Neural crest cell (in vitro differentiated cells): ENCODE measurements around the gene HSBP1L1. TPM values are rescaled to one million over a fixed set of nuclear protein-coding genes. Genes with fewer than 3 reads are reported as not detected.

ENCODE experiments used
- DNase-seq: peaks from one replicate; pipeline ENCODE4 v3.0.0; 2021; ENCODE audit warnings: low read depth, mixed read lengths, low spot score
- H3K27ac Mint-ChIP-seq: one replicate; pipeline ENCODE4 v1.8.0; 2021; ENCODE audit warnings: mild to moderate bottlenecking, mixed read lengths; ENCODE audit not compliant: unreplicated experiment
- H3K27me3 Mint-ChIP-seq: 2 replicates; pipeline ENCODE4 v1.8.0; 2021; ENCODE audit warnings: low read depth, mild to moderate bottlenecking, mixed read lengths
- H3K36me3 Mint-ChIP-seq: 2 replicates; pipeline ENCODE4 v1.8.0; 2021; ENCODE audit warnings: low read depth, mild to moderate bottlenecking, mixed read lengths
- H3K4me1 Mint-ChIP-seq: 2 replicates; pipeline ENCODE4 v1.8.0; 2021; ENCODE audit warnings: mixed read lengths
- H3K4me3 Mint-ChIP-seq: one replicate; pipeline ENCODE4 v1.8.0; 2021; ENCODE audit warnings: mild to moderate bottlenecking, mixed read lengths
- H3K9me3 Mint-ChIP-seq: 2 replicates; pipeline ENCODE4 v1.8.0; 2021; ENCODE audit warnings: mixed read lengths
- CTCF ChIP-seq: fragments of 200-600 bp; sonication (generic); conservative IDR thresholded peaks from 2 replicates; pipeline ENCODE4 v1.5.0; 2021; ENCODE audit warnings: antibody characterized with exemption, mild to moderate bottlenecking
- total RNA-seq: library from RNA; stranded (reverse); gene quantifications from 2 replicates; pipeline ENCODE4 v1.2.1, GENCODE V29; 2021

Gene HSBP1L1
- total RNA-seq, 1 donor from 2014 or later, result 0.58 TPM

GRCh38 chr18:79952456-79952995 lies 11.9 kb upstream of the HSBP1L1 start:
- Mint-ChIP-seq H3K27ac (no peak overlapping the region), H3K4me1 (peaks cover 12% of the 10 kb centered on the region), H3K9me3 (no peaks in the 10 kb centered on the region), H3K36me3 (no peaks in the 10 kb centered on the region), H3K27me3 (peaks cover 42% of the 10 kb centered on the region), H3K4me3 (no peak overlapping the region)
- TF ChIP-seq CTCF, result no peak
- no peak for DNase-seq

- Mint-ChIP-seq H3K4me1 (peaks cover 12% of the 10 kb centered on the region), H3K9me3 (no peaks in the 10 kb centered on the region), H3K36me3 (no peaks in the 10 kb centered on the region), H3K4me3 (peak overlapping the region; percentile 71), H3K27ac (no peak overlapping the region), H3K27me3 (peaks cover 42% of the 10 kb centered on the region)
- DNase-seq, result no peak
- no peak for TF ChIP-seq CTCF
Measured at GRCh38 chr18:79952996-79953559, 11.4 kb upstream of the HSBP1L1 start.

GRCh38 chr18:79953971-79954651 lies 10.3 kb upstream of the HSBP1L1 start:
- H3K9me3 Mint-ChIP-seq, result no peaks in the 10 kb centered on the region
- no peak for DNase-seq
- H3K27me3 Mint-ChIP-seq, result peaks cover 42% of the 10 kb centered on the region
- no peak for TF ChIP-seq CTCF
- no peaks in the 10 kb centered on the region for H3K36me3 Mint-ChIP-seq
- no peak overlapping the region for H3K27ac Mint-ChIP-seq
- peak overlapping the region; percentile 64 for H3K4me3 Mint-ChIP-seq
- peaks cover 12% of the 10 kb centered on the region for H3K4me1 Mint-ChIP-seq

- Mint-ChIP-seq H3K27me3 (peaks cover 45% of the 10 kb centered on the region), H3K27ac (no peak overlapping the region), H3K4me1 (peaks cover 11% of the 10 kb centered on the region), H3K36me3 (no peaks in the 10 kb centered on the region), H3K4me3 (no peak overlapping the region), H3K9me3 (no peaks in the 10 kb centered on the region)
- no peak for DNase-seq
- TF ChIP-seq CTCF, result no peak
Measured at GRCh38 chr18:79954791-79955190, 9.7 kb upstream of the HSBP1L1 start.

GRCh38 chr18:79955302-79956075 lies 9.0 kb upstream of the HSBP1L1 start:
- H3K27ac Mint-ChIP-seq, result no peak overlapping the region
- H3K4me1 Mint-ChIP-seq, result peaks cover 11% of the 10 kb centered on the region
- peaks cover 49% of the 10 kb centered on the region for H3K27me3 Mint-ChIP-seq
- no peak for TF ChIP-seq CTCF
- peak overlapping the region; percentile 25 for H3K4me3 Mint-ChIP-seq
- H3K9me3 Mint-ChIP-seq, result no peaks in the 10 kb centered on the region
- no peaks in the 10 kb centered on the region for H3K36me3 Mint-ChIP-seq
- no peak for DNase-seq
